ENCODE results near the gene CLMN.

The CLMN gene

GRCh38 chr14:95320078-95320895 is 579 bp upstream of the CLMN start:
- H3K9me3 ChIP-seq (ENCODE audit: low read length), result no peaks in the 10 kb centered on the region
- peak overlapping the region; percentile 61 for H3K4me2 ChIP-seq (ENCODE audit: low read length)
- H3K36me3 ChIP-seq (ENCODE audit: insufficient read depth, low read length), result no peaks in the 10 kb centered on the region
- no peaks in the 10 kb centered on the region for H3K79me2 ChIP-seq (ENCODE audit: insufficient read depth, low read length)
- H3F3A ChIP-seq (ENCODE audit: insufficient read depth, low read length), result no peaks in the 10 kb centered on the region
- H3K4me3 ChIP-seq (ENCODE audit: low read depth, low read length, poor library complexity, severe bottlenecking), result peak overlapping the region; percentile 52
- peaks cover 15% of the 10 kb centered on the region for H3K4me1 ChIP-seq (ENCODE audit: insufficient read depth, low read length, severe bottlenecking)
- no peak overlapping the region; the same call in 1 of the 2 replicates for H3K9ac ChIP-seq (ENCODE audit: low read length)
- TF ChIP-seq EZH2 (IDR thresholded peaks at IDR 0.05; ENCODE audit: borderline replicate concordance, low read length) (no peak), CTCF (IDR thresholded peaks at IDR 0.05; ENCODE audit: low read length) (no peak)
- H2AFZ ChIP-seq (ENCODE audit: low read length), result no peak overlapping the region
- no peaks in the 10 kb centered on the region for H3K9me2 ChIP-seq (ENCODE audit: low read depth, low read length)
- no peak overlapping the region for H3K27ac ChIP-seq (ENCODE audit: low read depth, low read length, poor library complexity, severe bottlenecking)
- peaks cover 4% of the 10 kb centered on the region for H3K27me3 ChIP-seq (ENCODE audit: insufficient read depth, low read length)
- H4K20me1 ChIP-seq (ENCODE audit: insufficient read depth, low read length), result no peaks in the 10 kb centered on the region

GRCh38 chr14:95318399-95319311 is 1.1 kb downstream of the CLMN start:
- Histone ChIP-seq H3F3A (ENCODE audit: insufficient read depth, low read length) (no peaks in the 10 kb centered on the region), H3K9me3 (ENCODE audit: low read length) (no peaks in the 10 kb centered on the region), H3K4me1 (ENCODE audit: insufficient read depth, low read length, severe bottlenecking) (peaks cover 15% of the 10 kb centered on the region), H4K20me1 (ENCODE audit: insufficient read depth, low read length) (no peaks in the 10 kb centered on the region), H3K79me2 (ENCODE audit: insufficient read depth, low read length) (no peaks in the 10 kb centered on the region), H3K36me3 (ENCODE audit: insufficient read depth, low read length) (no peaks in the 10 kb centered on the region), H3K27me3 (ENCODE audit: insufficient read depth, low read length) (peaks cover 7% of the 10 kb centered on the region; the same call in 1 of the 2 replicates), H3K4me3 (ENCODE audit: low read depth, low read length, poor library complexity, severe bottlenecking) (peak overlapping the region; percentile 77), H3K9me2 (ENCODE audit: low read depth, low read length) (no peaks in the 10 kb centered on the region), H3K27ac (ENCODE audit: low read depth, low read length, poor library complexity, severe bottlenecking) (no peak overlapping the region), H3K9ac (ENCODE audit: low read length) (no peak overlapping the region; the same call in 1 of the 2 replicates), H3K4me2 (ENCODE audit: low read length) (peak overlapping the region; percentile 99), H2AFZ (ENCODE audit: low read length) (no peak overlapping the region)
- TF ChIP-seq CTCF (IDR thresholded peaks at IDR 0.05; ENCODE audit: low read length), result no peak
- no peak for TF ChIP-seq EZH2 (IDR thresholded peaks at IDR 0.05; ENCODE audit: borderline replicate concordance, low read length)

- Histone ChIP-seq H3F3A (ENCODE audit: insufficient read depth, low read length) (no peaks in the 10 kb centered on the region), H3K4me3 (ENCODE audit: low read depth, low read length, poor library complexity, severe bottlenecking) (no peak overlapping the region), H3K9me2 (ENCODE audit: low read depth, low read length) (no peaks in the 10 kb centered on the region), H3K9ac (ENCODE audit: low read length) (no peak overlapping the region), H3K27me3 (ENCODE audit: insufficient read depth, low read length) (peaks cover 7% of the 10 kb centered on the region; the same call in 1 of the 2 replicates), H3K4me1 (ENCODE audit: insufficient read depth, low read length, severe bottlenecking) (peaks cover 15% of the 10 kb centered on the region), H2AFZ (ENCODE audit: low read length) (no peak overlapping the region), H3K36me3 (ENCODE audit: insufficient read depth, low read length) (no peaks in the 10 kb centered on the region), H3K9me3 (ENCODE audit: low read length) (no peaks in the 10 kb centered on the region), H4K20me1 (ENCODE audit: insufficient read depth, low read length) (no peaks in the 10 kb centered on the region), H3K27ac (ENCODE audit: low read depth, low read length, poor library complexity, severe bottlenecking) (no peak overlapping the region), H3K4me2 (ENCODE audit: low read length) (no peak overlapping the region), H3K79me2 (ENCODE audit: insufficient read depth, low read length) (no peaks in the 10 kb centered on the region)
- TF ChIP-seq CTCF (IDR thresholded peaks at IDR 0.05; ENCODE audit: low read length) (no peak), EZH2 (IDR thresholded peaks at IDR 0.05; ENCODE audit: borderline replicate concordance, low read length) (no peak)
Measured at GRCh38 chr14:95317817-95318343, 1.8 kb downstream of the CLMN start.
